MV-4-11 (cell line): ENCODE data around the gene COPE.

Source experiments
- DNase-seq: peaks from one replicate; lab custom pipeline; 2025; lab: John Stamatoyannopoulos, UW

COPE gene

GRCh38 chr19:18894254-18895037, 24.7 kb downstream of the COPE start:
- DNase-seq: no peak

GRCh38 chr19:18893587-18894253, 25.5 kb downstream of the COPE start:
- DNase-seq: no peak

- no peak for DNase-seq
Measured at GRCh38 chr19:18889949-18890745, 29.0 kb downstream of the COPE start.

GRCh38 chr19:18886972-18887371, 32.2 kb downstream of the COPE start:
- no peak for DNase-seq

- no peak for DNase-seq
Measured at GRCh38 chr19:18883526-18884304, 35.5 kb downstream of the COPE start.

GRCh38 chr19:18881491-18881890, 37.7 kb downstream of the COPE start:
- DNase-seq: no peak

- DNase-seq: peak; percentile 44
Measured at GRCh38 chr19:18879579-18880373, 39.4 kb downstream of the COPE start.

GRCh38 chr19:18878858-18879578, 40.2 kb downstream of the COPE start:
- no peak for DNase-seq

GRCh38 chr19:18878058-18878797, 41.0 kb downstream of the COPE start:
- DNase-seq: no peak

GRCh38 chr19:18876865-18877264, 42.3 kb downstream of the COPE start:
- DNase-seq: no peak

GRCh38 chr19:18875726-18876125, 43.5 kb downstream of the COPE start:
- DNase-seq: no peak

GRCh38 chr19:18871543-18871942, 47.6 kb downstream of the COPE start:
- DNase-seq: no peak

GRCh38 chr19:18870531-18871172, 48.5 kb downstream of the COPE start:
- DNase-seq: no peak

- no peak for DNase-seq
Measured at GRCh38 chr19:18869781-18870530, 49.2 kb downstream of the COPE start.

- DNase-seq: no peak
Measured at GRCh38 chr19:18869023-18869618, 50.1 kb downstream of the COPE start.

- DNase-seq: no peak
Measured at GRCh38 chr19:18868380-18869022, 50.7 kb downstream of the COPE start.

- DNase-seq: no peak
Measured at GRCh38 chr19:18867751-18868150, 51.4 kb downstream of the COPE start.

- DNase-seq: no peak
Measured at GRCh38 chr19:18867199-18867598, 52.0 kb downstream of the COPE start.
